ENCODE measurements around the gene TCP11.

TCP11 gene

GRCh38 chr6:35170166-35170565 lies 29.0 kb upstream of the TCP11 start:
- H3K4me3 ChIP-seq (ENCODE audit: low read depth, low read length): no peak overlapping the region
- DNase-seq (ENCODE audit: low read depth, low spot score): no peak
- TF ChIP-seq CTCF (IDR thresholded peaks at IDR 0.05; ENCODE audit: insufficient read depth, low read length, missing control alignments): no peak
- ChIA-PET POLR2A (no interaction called here), CTCF (interaction anchor here (1.1 to 2.3 kb wide), 3 partner anchors 35 to 183 kb away, joined by 3 to 11 read pairs (median 4); no protein-coding TSS in a partner anchor)

GRCh38 chr6:35168461-35168861 lies 27.3 kb upstream of the TCP11 start:
- ChIA-PET CTCF (interaction anchor here (1.2 to 1.8 kb wide), 2 partner anchors 35 to 73 kb away, joined by 4 to 6 read pairs; no protein-coding TSS in a partner anchor), POLR2A (no interaction called here)
- no peak for DNase-seq (ENCODE audit: low read depth, low spot score)

GRCh38 chr6:35167505-35167904 lies 26.4 kb upstream of the TCP11 start:
- no peak for DNase-seq (ENCODE audit: low read depth, low spot score)
- H3K4me3 ChIP-seq (ENCODE audit: low read depth, low read length): no peak overlapping the region
- POLR2A ChIA-PET: no interaction called here
- TF ChIP-seq CTCF (IDR thresholded peaks at IDR 0.05; ENCODE audit: insufficient read depth, low read length, missing control alignments): no peak
- CTCF ChIA-PET: interaction anchor here (1.2 to 1.8 kb wide), 4 partner anchors 19 to 74 kb away, joined by 3 to 6 read pairs (median 4); no protein-coding TSS in a partner anchor

More at GRCh38 chr6:35168461-35168861, 27.3 kb upstream of the TCP11 start:
- H3K4me3 ChIP-seq (ENCODE audit: low read depth, low read length): no peak overlapping the region
- no peak for TF ChIP-seq CTCF (IDR thresholded peaks at IDR 0.05; ENCODE audit: insufficient read depth, low read length, missing control alignments)

GRCh38 chr6:35166520-35166919 lies 25.4 kb upstream of the TCP11 start:
- ChIA-PET CTCF (interaction anchor here (1.1 to 2.4 kb wide), 4 partner anchors 18 to 39 kb away, joined by 3 to 15 read pairs (median 3); no protein-coding TSS in a partner anchor), POLR2A (no interaction called here)
- H3K4me3 ChIP-seq (ENCODE audit: low read depth, low read length): no peak overlapping the region
- TF ChIP-seq CTCF (IDR thresholded peaks at IDR 0.05; ENCODE audit: insufficient read depth, low read length, missing control alignments): no peak
- no peak for DNase-seq (ENCODE audit: low read depth, low spot score)

GRCh38 chr6:35166116-35166515 lies 25.0 kb upstream of the TCP11 start:
- TF ChIP-seq CTCF (IDR thresholded peaks at IDR 0.05; ENCODE audit: insufficient read depth, low read length, missing control alignments): no peak
- CTCF ChIA-PET: interaction anchor here (1.1 to 2.4 kb wide), 4 partner anchors 18 to 75 kb away, joined by 3 to 15 read pairs (median 4); no protein-coding TSS in a partner anchor
- H3K4me3 ChIP-seq (ENCODE audit: low read depth, low read length): no peak overlapping the region
- POLR2A ChIA-PET: no interaction called here
- DNase-seq (ENCODE audit: low read depth, low spot score): no peak

- ChIA-PET POLR2A (no interaction called here), CTCF (interaction anchor here (1.1 to 2.4 kb wide), 4 partner anchors 11 to 75 kb away, joined by 3 to 15 read pairs (median 5); no protein-coding TSS in a partner anchor)
- no peak overlapping the region for H3K4me3 ChIP-seq (ENCODE audit: low read depth, low read length)
- no peak for DNase-seq (ENCODE audit: low read depth, low spot score)
- no peak for TF ChIP-seq CTCF (IDR thresholded peaks at IDR 0.05; ENCODE audit: insufficient read depth, low read length, missing control alignments)
These were observed 24.5 kb upstream of the TCP11 start for GRCh38 chr6:35165630-35166071.

All from AG04449 (cell line).